GM23338 (cell line): ENCODE measurements around the gene KCNJ2. TPM values are rescaled to one million over a fixed set of nuclear protein-coding genes. Genes with fewer than 3 reads are reported as not detected.

Experiments used
- ATAC-seq: fragments of 200-7000 bp; cut with Tn5 transposase; 3 replicates; pipeline ENCODE4 v1.9.1; 2020
- DNase-seq: peaks from one replicate; pipeline ENCODE4 v3.0.0-alpha.2; 2015; ENCODE audit warnings: low spot score
- H2AFZ ChIP-seq: fragments of 200-600 bp; sonication (generic); 2 replicates; pipeline ENCODE4 v1.8.0; 2016; ENCODE audit warnings: antibody characterized with exemption, mild to moderate bottlenecking, moderate library complexity
- H3F3A ChIP-seq: fragments of 200-600 bp; sonication (generic); replicated peaks from 2 replicates; pipeline ENCODE4 v1.8.0; 2017; ENCODE audit warnings: antibody characterized with exemption, mixed run types, low read depth
- H3K27ac ChIP-seq: fragments of 200-600 bp; sonication (generic); 2 replicates; pipeline ENCODE4 v1.6.1; 2016; ENCODE audit warnings: low read depth
- H3K27me3 ChIP-seq: fragments of 200-600 bp; sonication (generic); 2 replicates; pipeline ENCODE4 v1.8.0; 2016; ENCODE audit warnings: mild to moderate bottlenecking, mixed run types, moderate library complexity; ENCODE audit not compliant: insufficient read depth
- H3K36me3 ChIP-seq: fragments of 200-600 bp; sonication (generic); 2 replicates; pipeline ENCODE4 v1.8.0; 2016; ENCODE audit warnings: mild to moderate bottlenecking; ENCODE audit not compliant: insufficient read depth
- H3K4me1 ChIP-seq: fragments of 200-600 bp; sonication (generic); 2 replicates; pipeline ENCODE4 v1.8.0; 2016; ENCODE audit warnings: mild to moderate bottlenecking, moderate library complexity; ENCODE audit not compliant: insufficient read depth
- H3K4me2 ChIP-seq: fragments of 200-600 bp; sonication (generic); 2 replicates; pipeline ENCODE4 v1.7.1; 2017; ENCODE audit warnings: mixed run types
- H3K4me3 ChIP-seq: fragments of 200-600 bp; sonication (generic); 2 replicates; pipeline ENCODE4 v1.6.1; 2016; ENCODE audit warnings: mixed run types
- H3K79me2 ChIP-seq: fragments of 200-600 bp; sonication (generic); replicated peaks from 2 replicates; pipeline ENCODE4 v1.8.0; 2017; ENCODE audit warnings: mild to moderate bottlenecking; ENCODE audit not compliant: insufficient read depth
- H3K9me2 ChIP-seq: fragments of 200-600 bp; sonication (generic); 2 replicates; pipeline ENCODE4 v1.8.0; 2017; ENCODE audit not compliant: insufficient read depth
- H4K20me1 ChIP-seq: fragments of 200-600 bp; sonication (generic); replicated peaks from 2 replicates; pipeline ENCODE4 v1.8.0; 2017; ENCODE audit warnings: mild to moderate bottlenecking; ENCODE audit not compliant: insufficient read depth
- H3K27ac Mint-ChIP-seq: 2 replicates; pipeline ENCODE4 v1.8.0; 2020; ENCODE audit warnings: inconsistent platforms, mild to moderate bottlenecking, moderate library complexity, mixed read lengths
- H3K27me3 Mint-ChIP-seq: 3 replicates; pipeline ENCODE4 v1.8.0; 2022; ENCODE audit warnings: low read depth, mild to moderate bottlenecking, moderate library complexity, mixed read lengths, inconsistent platforms; ENCODE audit not compliant: insufficient read depth, poor library complexity
- H3K36me3 Mint-ChIP-seq: 3 replicates; pipeline ENCODE4 v1.8.0; 2021; ENCODE audit warnings: low read depth, mild to moderate bottlenecking, inconsistent platforms, moderate library complexity, mixed read lengths
- H3K4me1 Mint-ChIP-seq: 3 replicates; pipeline ENCODE4 v1.8.0; 2020; ENCODE audit warnings: mild to moderate bottlenecking, inconsistent platforms, mixed read lengths
- H3K4me3 Mint-ChIP-seq: 3 replicates; pipeline ENCODE4 v1.8.0; 2021; ENCODE audit warnings: moderate library complexity, mild to moderate bottlenecking, inconsistent platforms, mixed read lengths
- H3K9me3 Mint-ChIP-seq: 3 replicates; pipeline ENCODE4 v1.8.0; 2020; ENCODE audit warnings: moderate library complexity, mild to moderate bottlenecking, inconsistent platforms, mixed read lengths
- CREB1 ChIP-seq: fragments of 250-450 bp; sonication (Bioruptor Pico); IDR thresholded peaks from 2 replicates; pipeline ENCODE4 v1.5.0; 2020; ENCODE audit warnings: low read depth, mild to moderate bottlenecking, moderate library complexity
- CTCF ChIP-seq, 2 experiments: fragments of 200-600 bp in 1 of 2; sonication (generic) in 1 of 2; conservative IDR thresholded peaks; 2 replicates each; pipeline versions ENCODE4 v1.5.1 to v1.6.1; 2016 to 2017; ENCODE audit warnings: antibody characterized with exemption in 2 of 2, low read depth in 2 of 2, mild to moderate bottlenecking in 2 of 2, moderate library complexity in 1 of 2
- ETS1 ChIP-seq: IDR thresholded peaks from 2 replicates; pipeline ENCODE4 v1.6.1; 2016; ENCODE audit warnings: antibody characterized with exemption
- EZH2 ChIP-seq: fragments of 200-600 bp; sonication (generic); IDR thresholded peaks from one replicate; pipeline ENCODE4 v1.8.0; 2017; ENCODE audit warnings: antibody characterized with exemption, mild to moderate bottlenecking, low read depth; ENCODE audit not compliant: unreplicated experiment
- EZH2phosphoT487 ChIP-seq: fragments of 200-600 bp; sonication (generic); IDR thresholded peaks from one replicate; pipeline ENCODE4 v1.8.1; 2018; ENCODE audit warnings: antibody characterized with exemption; ENCODE audit not compliant: unreplicated experiment
- JUNB ChIP-seq: IDR thresholded peaks from one replicate; pipeline ENCODE4 v1.6.1; 2016; ENCODE audit warnings: antibody characterized with exemption; ENCODE audit not compliant: unreplicated experiment
- NANOG ChIP-seq: IDR thresholded peaks from 2 replicates; pipeline ENCODE4 v1.6.1; 2016; ENCODE audit warnings: antibody characterized with exemption, borderline replicate concordance
- POLR2AphosphoS5 ChIP-seq: IDR thresholded peaks from 2 replicates; pipeline ENCODE4 v1.6.1; 2016; ENCODE audit warnings: antibody characterized with exemption, low read depth
- REST ChIP-seq: IDR thresholded peaks from one replicate; pipeline ENCODE4 v1.6.1; 2018; ENCODE audit warnings: antibody characterized with exemption; ENCODE audit not compliant: unreplicated experiment
- STAT1 ChIP-seq: IDR thresholded peaks from one replicate; pipeline ENCODE4 v1.6.1; 2016; ENCODE audit warnings: antibody characterized with exemption; ENCODE audit not compliant: unreplicated experiment
- ZNF114 ChIP-seq: fragments of 250-450 bp; sonication (Bioruptor Pico); IDR thresholded peaks from 2 replicates; pipeline ENCODE4 v1.5.0; 2020; ENCODE audit warnings: mild to moderate bottlenecking, moderate library complexity
- ZNF331 ChIP-seq: fragments of 250-450 bp; sonication (Bioruptor Pico); IDR thresholded peaks from 2 replicates; pipeline ENCODE4 v1.5.0; 2020; ENCODE audit warnings: low read depth, mild to moderate bottlenecking, moderate library complexity
- ZNF462 ChIP-seq: fragments of 250-450 bp; sonication (Bioruptor Pico); IDR thresholded peaks from 2 replicates; pipeline ENCODE4 v1.5.0; 2020; ENCODE audit warnings: mild to moderate bottlenecking, moderate library complexity
- polyA plus RNA-seq: library from polyadenylated mRNA; unstranded; fragments of >200 nt; fragmentation: Nextera tagmentation; extraction: Ambion mirVana; gene quantifications from 2 replicates; pipeline ENCODE4 v1.2.1, GENCODE V29; 2016
- total RNA-seq: library from RNA; depleted of rRNA; stranded (reverse); fragments of >200 nt; shearing (Covaris generic); gene quantifications from 2 replicates; pipeline ENCODE4 v1.2.3, GENCODE V29; 2014

The KCNJ2 gene
- total and polyA plus RNA-seq, 2 experiments from 2014 or later = 2.1 to 4.4 TPM

- Histone ChIP-seq H3K9me2 (no peaks in the 10 kb centered on the region), H3K4me2 (no peak overlapping the region), H3K4me3 (no peak overlapping the region), H3K4me1 (no peaks in the 10 kb centered on the region), H3K79me2 (no peaks in the 10 kb centered on the region), H3K36me3 (no peaks in the 10 kb centered on the region), H3K27ac (no peak overlapping the region), H2AFZ (no peak overlapping the region), H3F3A (no peaks in the 10 kb centered on the region), H3K27me3 (peaks cover 2% of the 10 kb centered on the region; the same call in 1 of the 2 replicates), H4K20me1 (no peaks in the 10 kb centered on the region)
- TF ChIP-seq POLR2AphosphoS5 (no peak), ETS1 (no peak), ZNF331 (CRISPR knock-in tag) (no peak), EZH2 (no peak), ZNF462 (CRISPR knock-in tag) (no peak), REST (no peak), ZNF114 (CRISPR knock-in tag) (no peak), CTCF (conservative IDR thresholded peaks at IDR 0.05; ENCODE audit: low read depth in 2 of 2) (no peak), CREB1 (CRISPR knock-in tag) (no peak), STAT1 (no peak), NANOG (no peak), EZH2phosphoT487 (no peak), JUNB (no peak)
- Mint-ChIP-seq H3K9me3 (no peaks in the 10 kb centered on the region), H3K36me3 (no peaks in the 10 kb centered on the region), H3K27ac (no peak overlapping the region), H3K4me1 (no peaks in the 10 kb centered on the region), H3K27me3 (peaks cover 2% of the 10 kb centered on the region), H3K4me3 (no peak overlapping the region)
- ATAC-seq (no peak), DNase-seq (no peak)
These were observed 7.8 kb upstream of the KCNJ2 start for GRCh38 chr17:70161519-70161918.
